GM23338 (cell line): ENCODE data around the gene SLC9A9. TPM values are rescaled to one million over a fixed set of nuclear protein-coding genes. Genes with fewer than 3 reads are reported as not detected.

Experiments used
- ATAC-seq: fragments of 200-7000 bp; cut with Tn5 transposase; 3 replicates; pipeline ENCODE4 v1.9.1; 2020
- DNase-seq: peaks from one replicate; pipeline ENCODE4 v3.0.0-alpha.2; 2015; ENCODE audit warnings: low spot score
- H2AFZ ChIP-seq: fragments of 200-600 bp; sonication (generic); 2 replicates; pipeline ENCODE4 v1.8.0; 2016; ENCODE audit warnings: antibody characterized with exemption, mild to moderate bottlenecking, moderate library complexity
- H3F3A ChIP-seq: fragments of 200-600 bp; sonication (generic); replicated peaks from 2 replicates; pipeline ENCODE4 v1.8.0; 2017; ENCODE audit warnings: antibody characterized with exemption, mixed run types, low read depth
- H3K27ac ChIP-seq: fragments of 200-600 bp; sonication (generic); 2 replicates; pipeline ENCODE4 v1.6.1; 2016; ENCODE audit warnings: low read depth
- H3K27me3 ChIP-seq: fragments of 200-600 bp; sonication (generic); 2 replicates; pipeline ENCODE4 v1.8.0; 2016; ENCODE audit warnings: mild to moderate bottlenecking, mixed run types, moderate library complexity; ENCODE audit not compliant: insufficient read depth
- H3K36me3 ChIP-seq: fragments of 200-600 bp; sonication (generic); 2 replicates; pipeline ENCODE4 v1.8.0; 2016; ENCODE audit warnings: mild to moderate bottlenecking; ENCODE audit not compliant: insufficient read depth
- H3K4me1 ChIP-seq: fragments of 200-600 bp; sonication (generic); 2 replicates; pipeline ENCODE4 v1.8.0; 2016; ENCODE audit warnings: mild to moderate bottlenecking, moderate library complexity; ENCODE audit not compliant: insufficient read depth
- H3K4me2 ChIP-seq: fragments of 200-600 bp; sonication (generic); 2 replicates; pipeline ENCODE4 v1.7.1; 2017; ENCODE audit warnings: mixed run types
- H3K4me3 ChIP-seq: fragments of 200-600 bp; sonication (generic); 2 replicates; pipeline ENCODE4 v1.6.1; 2016; ENCODE audit warnings: mixed run types
- H3K79me2 ChIP-seq: fragments of 200-600 bp; sonication (generic); replicated peaks from 2 replicates; pipeline ENCODE4 v1.8.0; 2017; ENCODE audit warnings: mild to moderate bottlenecking; ENCODE audit not compliant: insufficient read depth
- H3K9me2 ChIP-seq: fragments of 200-600 bp; sonication (generic); 2 replicates; pipeline ENCODE4 v1.8.0; 2017; ENCODE audit not compliant: insufficient read depth
- H4K20me1 ChIP-seq: fragments of 200-600 bp; sonication (generic); replicated peaks from 2 replicates; pipeline ENCODE4 v1.8.0; 2017; ENCODE audit warnings: mild to moderate bottlenecking; ENCODE audit not compliant: insufficient read depth
- H3K27ac Mint-ChIP-seq: 2 replicates; pipeline ENCODE4 v1.8.0; 2020; ENCODE audit warnings: inconsistent platforms, mild to moderate bottlenecking, moderate library complexity, mixed read lengths
- H3K27me3 Mint-ChIP-seq: 3 replicates; pipeline ENCODE4 v1.8.0; 2022; ENCODE audit warnings: low read depth, mild to moderate bottlenecking, moderate library complexity, mixed read lengths, inconsistent platforms; ENCODE audit not compliant: insufficient read depth, poor library complexity
- H3K36me3 Mint-ChIP-seq: 3 replicates; pipeline ENCODE4 v1.8.0; 2021; ENCODE audit warnings: low read depth, mild to moderate bottlenecking, inconsistent platforms, moderate library complexity, mixed read lengths
- H3K4me1 Mint-ChIP-seq: 3 replicates; pipeline ENCODE4 v1.8.0; 2020; ENCODE audit warnings: mild to moderate bottlenecking, inconsistent platforms, mixed read lengths
- H3K4me3 Mint-ChIP-seq: 3 replicates; pipeline ENCODE4 v1.8.0; 2021; ENCODE audit warnings: moderate library complexity, mild to moderate bottlenecking, inconsistent platforms, mixed read lengths
- H3K9me3 Mint-ChIP-seq: 3 replicates; pipeline ENCODE4 v1.8.0; 2020; ENCODE audit warnings: moderate library complexity, mild to moderate bottlenecking, inconsistent platforms, mixed read lengths
- CREB1 ChIP-seq: fragments of 250-450 bp; sonication (Bioruptor Pico); IDR thresholded peaks from 2 replicates; pipeline ENCODE4 v1.5.0; 2020; ENCODE audit warnings: low read depth, mild to moderate bottlenecking, moderate library complexity
- ETS1 ChIP-seq: IDR thresholded peaks from 2 replicates; pipeline ENCODE4 v1.6.1; 2016; ENCODE audit warnings: antibody characterized with exemption
- EZH2 ChIP-seq: fragments of 200-600 bp; sonication (generic); IDR thresholded peaks from one replicate; pipeline ENCODE4 v1.8.0; 2017; ENCODE audit warnings: antibody characterized with exemption, mild to moderate bottlenecking, low read depth; ENCODE audit not compliant: unreplicated experiment
- EZH2phosphoT487 ChIP-seq: fragments of 200-600 bp; sonication (generic); IDR thresholded peaks from one replicate; pipeline ENCODE4 v1.8.1; 2018; ENCODE audit warnings: antibody characterized with exemption; ENCODE audit not compliant: unreplicated experiment
- JUNB ChIP-seq: IDR thresholded peaks from one replicate; pipeline ENCODE4 v1.6.1; 2016; ENCODE audit warnings: antibody characterized with exemption; ENCODE audit not compliant: unreplicated experiment
- NANOG ChIP-seq: IDR thresholded peaks from 2 replicates; pipeline ENCODE4 v1.6.1; 2016; ENCODE audit warnings: antibody characterized with exemption, borderline replicate concordance
- POLR2AphosphoS5 ChIP-seq: IDR thresholded peaks from 2 replicates; pipeline ENCODE4 v1.6.1; 2016; ENCODE audit warnings: antibody characterized with exemption, low read depth
- STAT1 ChIP-seq: IDR thresholded peaks from one replicate; pipeline ENCODE4 v1.6.1; 2016; ENCODE audit warnings: antibody characterized with exemption; ENCODE audit not compliant: unreplicated experiment
- ZNF114 ChIP-seq: fragments of 250-450 bp; sonication (Bioruptor Pico); IDR thresholded peaks from 2 replicates; pipeline ENCODE4 v1.5.0; 2020; ENCODE audit warnings: mild to moderate bottlenecking, moderate library complexity
- ZNF331 ChIP-seq: fragments of 250-450 bp; sonication (Bioruptor Pico); IDR thresholded peaks from 2 replicates; pipeline ENCODE4 v1.5.0; 2020; ENCODE audit warnings: low read depth, mild to moderate bottlenecking, moderate library complexity
- ZNF462 ChIP-seq: fragments of 250-450 bp; sonication (Bioruptor Pico); IDR thresholded peaks from 2 replicates; pipeline ENCODE4 v1.5.0; 2020; ENCODE audit warnings: mild to moderate bottlenecking, moderate library complexity
- polyA plus RNA-seq: library from polyadenylated mRNA; unstranded; fragments of >200 nt; fragmentation: Nextera tagmentation; extraction: Ambion mirVana; gene quantifications from 2 replicates; pipeline ENCODE4 v1.2.1, GENCODE V29; 2016
- total RNA-seq: library from RNA; depleted of rRNA; stranded (reverse); fragments of >200 nt; shearing (Covaris generic); gene quantifications from 2 replicates; pipeline ENCODE4 v1.2.3, GENCODE V29; 2014
- TF ChIP-seq, protein P1 (sequence below): IDR thresholded peaks from one replicate; pipeline ENCODE4 v1.6.1; 2018; ENCODE audit warnings: antibody characterized with exemption; ENCODE audit not compliant: unreplicated experiment
- TF ChIP-seq, protein P2 (sequence below), 2 experiments: fragments of 200-600 bp in 1 of 2; sonication (generic) in 1 of 2; conservative IDR thresholded peaks; 2 replicates each; pipeline versions ENCODE4 v1.5.1 to v1.6.1; 2016 to 2017; ENCODE audit warnings: antibody characterized with exemption in 2 of 2, low read depth in 2 of 2, mild to moderate bottlenecking in 2 of 2, moderate library complexity in 1 of 2

SLC9A9 gene
- total and polyA plus RNA-seq, 2 experiments from 2014 or later = 1.3 to 1.6 TPM

GRCh38 chr3:143754090-143754489 is 94.2 kb downstream of the SLC9A9 start:
- H3K4me3 ChIP-seq = no peak overlapping the region
- Mint-ChIP-seq H3K27ac (no peak overlapping the region), H3K4me1 (peaks cover 6% of the 10 kb centered on the region), H3K36me3 (no peaks in the 10 kb centered on the region), H3K27me3 (no peaks in the 10 kb centered on the region), H3K9me3 (no peaks in the 10 kb centered on the region), H3K4me3 (no peak overlapping the region)
- no peaks in the 10 kb centered on the region for H3K36me3 ChIP-seq
- no peaks in the 10 kb centered on the region for H3K79me2 ChIP-seq
- no peak overlapping the region for H3K27ac ChIP-seq
- ATAC-seq (no peak), DNase-seq (no peak)
- peaks cover 4% of the 10 kb centered on the region; the same call in 1 of the 2 replicates for H3K9me2 ChIP-seq
- H3K27me3 ChIP-seq = no peaks in the 10 kb centered on the region
- no peak overlapping the region for H3K4me2 ChIP-seq
- no peaks in the 10 kb centered on the region for H3K4me1 ChIP-seq
- H2AFZ ChIP-seq = no peak overlapping the region
- no peaks in the 10 kb centered on the region for H3F3A ChIP-seq
- TF ChIP-seq EZH2phosphoT487 = no peak
- no peak for TF ChIP-seq NANOG
- no peak for TF ChIP-seq ETS1
- no peak for TF ChIP-seq STAT1
- TF ChIP-seq ZNF114 = no peak
- no peak for TF ChIP-seq JUNB
- no peak for TF ChIP-seq ZNF331 (CRISPR knock-in tag)
- TF ChIP-seq ZNF462 (CRISPR knock-in tag) = no peak
- TF ChIP-seq CREB1 (CRISPR knock-in tag) = no peak
- no peak for TF ChIP-seq EZH2
- TF ChIP-seq, protein P1, sequence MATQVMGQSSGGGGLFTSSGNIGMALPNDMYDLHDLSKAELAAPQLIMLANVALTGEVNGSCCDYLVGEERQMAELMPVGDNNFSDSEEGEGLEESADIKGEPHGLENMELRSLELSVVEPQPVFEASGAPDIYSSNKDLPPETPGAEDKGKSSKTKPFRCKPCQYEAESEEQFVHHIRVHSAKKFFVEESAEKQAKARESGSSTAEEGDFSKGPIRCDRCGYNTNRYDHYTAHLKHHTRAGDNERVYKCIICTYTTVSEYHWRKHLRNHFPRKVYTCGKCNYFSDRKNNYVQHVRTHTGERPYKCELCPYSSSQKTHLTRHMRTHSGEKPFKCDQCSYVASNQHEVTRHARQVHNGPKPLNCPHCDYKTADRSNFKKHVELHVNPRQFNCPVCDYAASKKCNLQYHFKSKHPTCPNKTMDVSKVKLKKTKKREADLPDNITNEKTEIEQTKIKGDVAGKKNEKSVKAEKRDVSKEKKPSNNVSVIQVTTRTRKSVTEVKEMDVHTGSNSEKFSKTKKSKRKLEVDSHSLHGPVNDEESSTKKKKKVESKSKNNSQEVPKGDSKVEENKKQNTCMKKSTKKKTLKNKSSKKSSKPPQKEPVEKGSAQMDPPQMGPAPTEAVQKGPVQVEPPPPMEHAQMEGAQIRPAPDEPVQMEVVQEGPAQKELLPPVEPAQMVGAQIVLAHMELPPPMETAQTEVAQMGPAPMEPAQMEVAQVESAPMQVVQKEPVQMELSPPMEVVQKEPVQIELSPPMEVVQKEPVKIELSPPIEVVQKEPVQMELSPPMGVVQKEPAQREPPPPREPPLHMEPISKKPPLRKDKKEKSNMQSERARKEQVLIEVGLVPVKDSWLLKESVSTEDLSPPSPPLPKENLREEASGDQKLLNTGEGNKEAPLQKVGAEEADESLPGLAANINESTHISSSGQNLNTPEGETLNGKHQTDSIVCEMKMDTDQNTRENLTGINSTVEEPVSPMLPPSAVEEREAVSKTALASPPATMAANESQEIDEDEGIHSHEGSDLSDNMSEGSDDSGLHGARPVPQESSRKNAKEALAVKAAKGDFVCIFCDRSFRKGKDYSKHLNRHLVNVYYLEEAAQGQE = no peak
- no peak for TF ChIP-seq POLR2AphosphoS5
- TF ChIP-seq, protein P2, sequence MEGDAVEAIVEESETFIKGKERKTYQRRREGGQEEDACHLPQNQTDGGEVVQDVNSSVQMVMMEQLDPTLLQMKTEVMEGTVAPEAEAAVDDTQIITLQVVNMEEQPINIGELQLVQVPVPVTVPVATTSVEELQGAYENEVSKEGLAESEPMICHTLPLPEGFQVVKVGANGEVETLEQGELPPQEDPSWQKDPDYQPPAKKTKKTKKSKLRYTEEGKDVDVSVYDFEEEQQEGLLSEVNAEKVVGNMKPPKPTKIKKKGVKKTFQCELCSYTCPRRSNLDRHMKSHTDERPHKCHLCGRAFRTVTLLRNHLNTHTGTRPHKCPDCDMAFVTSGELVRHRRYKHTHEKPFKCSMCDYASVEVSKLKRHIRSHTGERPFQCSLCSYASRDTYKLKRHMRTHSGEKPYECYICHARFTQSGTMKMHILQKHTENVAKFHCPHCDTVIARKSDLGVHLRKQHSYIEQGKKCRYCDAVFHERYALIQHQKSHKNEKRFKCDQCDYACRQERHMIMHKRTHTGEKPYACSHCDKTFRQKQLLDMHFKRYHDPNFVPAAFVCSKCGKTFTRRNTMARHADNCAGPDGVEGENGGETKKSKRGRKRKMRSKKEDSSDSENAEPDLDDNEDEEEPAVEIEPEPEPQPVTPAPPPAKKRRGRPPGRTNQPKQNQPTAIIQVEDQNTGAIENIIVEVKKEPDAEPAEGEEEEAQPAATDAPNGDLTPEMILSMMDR (conservative IDR thresholded peaks at IDR 0.05; ENCODE audit: low read depth in 2 of 2) = no peak
- no peaks in the 10 kb centered on the region for H4K20me1 ChIP-seq
